Adrenal gland (tissue), 12 donors: ENCODE results near the gene FTH1. TPM values are rescaled to one million over a fixed set of nuclear protein-coding genes. Genes with fewer than 3 reads are reported as not detected.

Source experiments
- DNase-seq, 7 donors: peaks; one replicate each; pipeline ENCODE4 v3.0.0-alpha.2; 2019 to 2020
- H3K27ac ChIP-seq, 5 donors: fragments of 200-600 bp; sonication (generic) in 4 of 5; 1 replicate in 3 of 5; 2 replicates in 2 of 5; pipeline versions ENCODE4 v1.5.1 to v1.8.0; 2016 to 2020; ENCODE audit warnings: mild to moderate bottlenecking in 1 of 5
- H3K27me3 ChIP-seq: fragments of 200-600 bp; 2 replicates; pipeline ENCODE4 v1.8.0; 2021
- H3K36me3 ChIP-seq, 2 donors: fragments of 200-600 bp; replicated peaks in 1 of 2; 1 replicate in 1 of 2; 2 replicates in 1 of 2; pipeline versions ENCODE4 v1.5.1 to v1.8.0; 2018 to 2022
- H3K4me1 ChIP-seq, 2 donors: fragments of 200-600 bp; replicated peaks in 1 of 2; 1 replicate in 1 of 2; 2 replicates in 1 of 2; pipeline versions ENCODE4 v1.5.1 to v1.8.0; 2018 to 2021
- H3K4me3 ChIP-seq, 4 donors: fragments of 200-600 bp; sonication (generic) in 3 of 4; one replicate each; pipeline ENCODE4 v1.5.1; 2016 to 2018
- H3K9me3 ChIP-seq, 3 donors: fragments of 200-600 bp; sonication (generic) in 1 of 3; replicated peaks in 1 of 3; 1 replicate in 2 of 3; 2 replicates in 1 of 3; pipeline versions ENCODE4 v1.5.1 to v1.8.0; 2016 to 2021
- POLR2A ChIP-seq, 2 donors: fragments of 450-650 bp; IDR thresholded peaks; one replicate each; pipeline ENCODE4 v1.6.1; 2017; ENCODE audit warnings: antibody characterized with exemption in 2 of 2, mild to moderate bottlenecking in 2 of 2, moderate library complexity in 1 of 2
- WGBS, 4 donors: extraction: QIAGEN DNeasy Blood & Tissue Kit in 2 of 4; methylation state at CpG; one replicate each; pipeline versions ENCODE4 v1.1.5 to v1.1.7; 2013 to 2017; 5-methylcytosine and 5-hydroxymethylcytosine counted together
- intact Hi-C, 2 donors: fragments of 100-400 bp; cut with DNase I; formaldehyde crosslinking; loops; one replicate each; pipeline versions ENCODE4 v1.14.1 to v1.15.0; 2022 to 2023
- polyA plus RNA-seq, 3 donors: library from polyadenylated mRNA; stranded (reverse); fragments of 200-250 nt in 2 of 3; fragments of 350-450 nt in 1 of 3; fragmentation: Illumina TruSeq in 1 of 3; extraction: RNeasy Lipid Tissue Mini Kit (QIAGEN cat#74804) in 1 of 3; gene quantifications; one replicate each; pipeline ENCODE4 v1.2.3, GENCODE V29; 2013 to 2014
- total RNA-seq, 9 donors: library from RNA; depleted of rRNA in 4 of 9; stranded (reverse); fragments of >200 nt in 4 of 9; fragments of 120-200 nt in 1 of 9; fragmentation: NEBNext Ultra II Directional in 1 of 9; extraction: Animal tissue kit (Norgen Biotek cat#: 25700) in 1 of 9; gene quantifications; one replicate each; pipeline versions ENCODE4 v1.1.0 to v1.2.4, GENCODE V29; 2013 to 2023
- TF ChIP-seq, protein P1 (sequence below), 6 experiments: fragments of 450-650 bp in 4 of 6; fragments of 200-600 bp in 2 of 6; sonication (generic) in 1 of 6; IDR thresholded peaks; 1 replicate in 5 of 6; 2 replicates in 1 of 6; pipeline versions ENCODE4 v1.5.1 to v1.8.0; 2016 to 2021; ENCODE audit warnings: antibody characterized with exemption in 6 of 6, mild to moderate bottlenecking in 2 of 6, moderate library complexity in 1 of 6
- donor health status: healthy with polysubstance abuse.
- donor health status: Bipolar disorder and iron deficiency.
- donor health status: DM: yes; HTN: yes; CAD: no.
- donor health status: DM: no; HTN: no; CAD: no.
- donor health status: DM: no; HTN: no; CAD: no.
- donor health status: DM: yes; HTN: yes; CAD: no.

FTH1 gene
- total and polyA plus RNA-seq, 12 donors, result 530 to 5,565 (median 3,420) TPM

DNA sequence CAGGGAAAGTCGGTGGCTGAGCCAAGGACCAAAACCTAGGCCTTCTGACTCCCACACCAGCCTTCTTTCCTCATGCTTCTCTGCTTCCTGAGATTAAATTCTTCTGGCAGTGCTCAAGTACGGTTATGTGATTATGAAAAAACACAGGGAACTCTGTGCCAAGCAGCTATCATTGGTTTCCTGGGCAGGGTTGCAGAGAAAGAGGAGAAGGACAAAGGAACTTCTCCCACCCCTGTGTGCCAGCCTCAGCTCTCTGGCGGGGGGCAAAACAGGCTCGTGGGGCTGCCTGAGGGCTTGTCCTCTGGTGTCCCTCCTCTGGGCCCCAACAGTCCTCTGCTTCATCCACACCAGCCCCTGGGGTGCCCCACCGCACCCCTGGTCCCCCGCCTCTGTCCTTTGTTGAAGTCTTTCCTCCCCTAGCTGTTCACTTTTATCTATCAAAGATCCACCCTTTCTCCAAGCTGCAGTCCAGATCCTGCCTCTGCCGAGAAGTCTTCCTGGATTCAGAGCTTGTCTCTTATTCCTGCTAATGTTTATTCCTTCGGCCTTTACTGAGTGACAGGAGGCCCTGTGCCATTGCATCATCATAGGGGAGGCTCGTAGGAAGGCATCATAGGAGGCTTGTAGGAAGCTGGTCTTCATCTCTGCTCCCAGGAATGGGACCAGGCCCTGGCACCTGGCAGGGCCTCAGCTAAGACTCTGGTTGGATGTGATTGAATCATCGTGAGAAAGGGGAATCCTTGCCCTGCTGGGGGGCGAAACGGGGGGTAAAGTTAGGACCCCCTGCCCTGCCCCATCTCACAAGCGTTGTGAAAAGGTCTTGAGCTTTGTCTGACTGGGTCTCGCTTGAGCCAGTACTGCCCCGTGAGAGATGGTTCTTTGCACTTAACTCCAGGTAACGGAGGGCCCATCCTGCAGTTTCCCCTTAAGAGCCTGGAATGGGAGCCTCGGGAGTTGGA is 11.5 kb upstream of the FTH1 start:
- intact Hi-C loops, result no loop called here
- Histone ChIP-seq H3K9me3 (no peaks in the 10 kb centered on the region), H3K27me3 (no peaks in the 10 kb centered on the region), H3K4me1 (peaks cover 14 to 21% of the 10 kb centered on the region in 2 donors), H3K4me3 (no peak overlapping the region), H3K27ac (peak overlapping the region in 4 of 5 donors; percentile 62 to 89 (median 66)), H3K36me3 (no peaks in the 10 kb centered on the region)
- DNase-seq, result peak in 6 of 7 donors; percentile 44 to 67 (median 60)
- TF ChIP-seq, protein P1, sequence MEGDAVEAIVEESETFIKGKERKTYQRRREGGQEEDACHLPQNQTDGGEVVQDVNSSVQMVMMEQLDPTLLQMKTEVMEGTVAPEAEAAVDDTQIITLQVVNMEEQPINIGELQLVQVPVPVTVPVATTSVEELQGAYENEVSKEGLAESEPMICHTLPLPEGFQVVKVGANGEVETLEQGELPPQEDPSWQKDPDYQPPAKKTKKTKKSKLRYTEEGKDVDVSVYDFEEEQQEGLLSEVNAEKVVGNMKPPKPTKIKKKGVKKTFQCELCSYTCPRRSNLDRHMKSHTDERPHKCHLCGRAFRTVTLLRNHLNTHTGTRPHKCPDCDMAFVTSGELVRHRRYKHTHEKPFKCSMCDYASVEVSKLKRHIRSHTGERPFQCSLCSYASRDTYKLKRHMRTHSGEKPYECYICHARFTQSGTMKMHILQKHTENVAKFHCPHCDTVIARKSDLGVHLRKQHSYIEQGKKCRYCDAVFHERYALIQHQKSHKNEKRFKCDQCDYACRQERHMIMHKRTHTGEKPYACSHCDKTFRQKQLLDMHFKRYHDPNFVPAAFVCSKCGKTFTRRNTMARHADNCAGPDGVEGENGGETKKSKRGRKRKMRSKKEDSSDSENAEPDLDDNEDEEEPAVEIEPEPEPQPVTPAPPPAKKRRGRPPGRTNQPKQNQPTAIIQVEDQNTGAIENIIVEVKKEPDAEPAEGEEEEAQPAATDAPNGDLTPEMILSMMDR (IDR thresholded peaks at IDR 0.05), result no peak
- peak in 1 of 2 donors; percentile 38 for TF ChIP-seq POLR2A (IDR thresholded peaks at IDR 0.05)
- WGBS, 4 donors, result 66 to 78% (median 70%) methylated on average over 14 to 17 of the region's 17 CpGs

DNA sequence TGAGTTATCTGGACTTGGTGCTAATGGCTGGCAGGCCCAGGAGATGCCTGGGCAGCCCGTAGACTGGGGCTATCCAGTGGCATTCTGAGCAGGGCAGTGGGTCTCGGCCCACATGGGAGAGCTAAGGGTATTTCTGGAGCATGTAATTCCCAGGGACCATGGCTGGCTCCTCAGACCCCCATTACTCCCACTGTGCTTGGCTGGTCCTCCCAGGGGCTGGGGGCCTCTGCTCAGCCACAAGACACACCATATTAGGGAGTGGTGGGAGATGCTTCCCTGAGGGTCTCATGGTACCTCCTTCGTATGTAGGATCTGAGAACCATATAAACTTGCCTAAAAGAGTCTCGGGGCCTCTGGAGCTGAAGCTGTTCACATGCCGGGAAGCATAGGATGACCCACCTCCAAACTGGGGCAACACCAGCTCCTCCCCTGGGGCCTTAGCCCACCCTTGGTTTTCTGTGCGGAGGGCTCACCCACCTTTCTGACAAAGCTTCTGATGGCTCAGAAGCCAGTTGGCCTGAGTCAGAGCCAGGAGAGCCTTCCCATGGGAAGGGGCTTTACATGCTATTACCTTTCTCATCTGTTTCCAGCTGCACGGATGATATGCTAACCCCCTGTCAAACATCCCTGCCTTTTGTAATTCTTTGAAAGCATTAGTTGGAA is 9.5 kb upstream of the FTH1 start:
- Histone ChIP-seq H3K27me3 (no peaks in the 10 kb centered on the region), H3K4me1 (peaks cover 34 to 35% of the 10 kb centered on the region in 2 donors), H3K9me3 (no peaks in the 10 kb centered on the region), H3K36me3 (no peaks in the 10 kb centered on the region), H3K27ac (no peak overlapping the region), H3K4me3 (no peak overlapping the region)
- intact Hi-C loops, result no loop called here
- 65 to 88% (median 76%) methylated on average over 4 to 7 of the region's 7 CpGs for WGBS, 4 donors
- DNase-seq, result peak in 1 of 7 donors; percentile 19
- no peak for TF ChIP-seq POLR2A (IDR thresholded peaks at IDR 0.05)
- TF ChIP-seq, protein P1 (IDR thresholded peaks at IDR 0.05), result no peak

DNA sequence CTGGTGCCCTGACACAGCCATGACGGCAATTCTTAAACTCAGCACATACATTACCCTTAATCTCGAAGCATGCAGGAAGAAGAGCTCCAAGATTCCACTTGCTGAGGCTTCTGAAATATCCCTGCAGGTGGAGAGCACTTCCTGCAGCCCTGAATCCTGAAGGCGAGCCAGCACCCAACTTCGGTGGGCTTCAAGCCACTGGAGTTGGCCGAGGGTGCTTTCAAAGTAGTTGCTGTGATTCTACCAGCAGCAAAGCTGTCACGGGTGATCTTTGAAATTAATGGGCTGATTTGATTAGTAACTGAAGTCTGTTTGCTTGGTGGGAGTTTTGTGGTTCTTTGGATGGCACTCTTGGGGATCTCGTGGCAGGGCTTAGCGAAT is 9.0 kb upstream of the FTH1 start:
- H3K9me3 ChIP-seq, result no peaks in the 10 kb centered on the region

More for the DNA sequence above, 9.0 kb upstream of the FTH1 start:
- Histone ChIP-seq H3K4me1 (peaks cover 37 to 38% of the 10 kb centered on the region in 2 donors), H3K36me3 (no peaks in the 10 kb centered on the region), H3K27me3 (no peaks in the 10 kb centered on the region), H3K4me3 (no peak overlapping the region), H3K27ac (no peak overlapping the region)
- TF ChIP-seq POLR2A (IDR thresholded peaks at IDR 0.05), result no peak
- TF ChIP-seq, protein P1 (IDR thresholded peaks at IDR 0.05), result no peak
- no peak for DNase-seq
- WGBS, 4 donors, result 89 to 96% (median 92%) methylated on average over 6 to 8 of the region's 8 CpGs
- intact Hi-C loops, result no loop called here
